Measurements from ENCODE around the gene SPG21. TPM values are rescaled to one million over a fixed set of nuclear protein-coding genes. Genes with fewer than 3 reads are reported as not detected.
A peak's percentile ranks its signal among the peaks of the same experiment; 100 is the strongest.

The SPG21 gene
- total RNA-seq, 4 donors from 2014 or later, result 83.5 to 96.7 (median 90.8) TPM

GRCh38 chr15:64926661-64927060 lies 63.1 kb downstream of the SPG21 start:
- peaks cover 0 to 10% (median 9%) of the 10 kb centered on the region in 4 donors for H3K4me1 ChIP-seq
- H3K9me3 ChIP-seq, result no peaks in the 10 kb centered on the region
- no peak overlapping the region for H3K4me3 ChIP-seq
- TF ChIP-seq EP300 (IDR thresholded peaks at IDR 0.05), result no peak
- no peak for TF ChIP-seq CTCF (IDR thresholded peaks at IDR 0.05)
- TF ChIP-seq POLR2A (IDR thresholded peaks at IDR 0.05; ENCODE audit: low read depth), result no peak
- TF ChIP-seq POLR2AphosphoS5 (IDR thresholded peaks at IDR 0.05), result no peak
- H3K27me3 ChIP-seq, result no peaks in the 10 kb centered on the region
- peaks cover 0 to 39% (median 8%) of the 10 kb centered on the region in 4 donors for H3K36me3 ChIP-seq
- intact Hi-C loops (cut with DNase I), result no loop called here
- WGBS, result 95% methylated on average over 4 of the region's 8 CpGs
- no peak for DNase-seq (ENCODE audit: extremely low spot score)
- no peak overlapping the region for H3K27ac ChIP-seq (replicated peaks in 1 of 4)

- no peak overlapping the region for H3K4me3 ChIP-seq
- H3K27ac ChIP-seq (replicated peaks in 1 of 4), result no peak overlapping the region
- H3K4me1 ChIP-seq, result peaks cover 0 to 14% (median 11%) of the 10 kb centered on the region in 4 donors
- intact Hi-C loops (cut with DNase I), result no loop called here
- no peaks in the 10 kb centered on the region for H3K9me3 ChIP-seq
- H3K36me3 ChIP-seq, result peaks cover 0 to 28% (median 6%) of the 10 kb centered on the region in 4 donors
- TF ChIP-seq EP300 (IDR thresholded peaks at IDR 0.05) (no peak), POLR2AphosphoS5 (IDR thresholded peaks at IDR 0.05) (no peak), POLR2A (IDR thresholded peaks at IDR 0.05; ENCODE audit: low read depth) (no peak), CTCF (IDR thresholded peaks at IDR 0.05) (no peak)
- WGBS, result 92% methylated on average over 12 of the region's 13 CpGs
- H3K27me3 ChIP-seq, result no peaks in the 10 kb centered on the region
- no peak for DNase-seq (ENCODE audit: extremely low spot score)
Observed at GRCh38 chr15:64925335-64926330, 64.1 kb downstream of the SPG21 start.

- no peaks in the 10 kb centered on the region for H3K27me3 ChIP-seq
- H3K9me3 ChIP-seq, result no peaks in the 10 kb centered on the region
- TF ChIP-seq EP300 (IDR thresholded peaks at IDR 0.05), result no peak
- no peak for TF ChIP-seq CTCF (IDR thresholded peaks at IDR 0.05)
- TF ChIP-seq POLR2AphosphoS5 (IDR thresholded peaks at IDR 0.05), result no peak
- no peak for TF ChIP-seq POLR2A (IDR thresholded peaks at IDR 0.05; ENCODE audit: low read depth)
- intact Hi-C loops (cut with DNase I), result no loop called here
- DNase-seq (ENCODE audit: extremely low spot score), result no peak
- WGBS, result 88% methylated on average over 2 of the region's 2 CpGs
- H3K36me3 ChIP-seq, result peaks cover 0 to 18% (median 6%) of the 10 kb centered on the region in 4 donors
- H3K4me1 ChIP-seq, result peaks cover 0 to 14% (median 11%) of the 10 kb centered on the region in 4 donors
- no peak overlapping the region for H3K27ac ChIP-seq (replicated peaks in 1 of 4)
- no peak overlapping the region for H3K4me3 ChIP-seq
Observed at GRCh38 chr15:64923546-64923945, 66.2 kb downstream of the SPG21 start.

GRCh38 chr15:64921711-64922110 lies 68.0 kb downstream of the SPG21 start:
- Histone ChIP-seq H3K27me3 (no peaks in the 10 kb centered on the region), H3K9me3 (no peaks in the 10 kb centered on the region), H3K4me3 (no peak overlapping the region), H3K36me3 (peaks cover 0 to 17% (median 6%) of the 10 kb centered on the region in 4 donors), H3K27ac (replicated peaks in 1 of 4) (peak overlapping the region in 2 of 4 donors; percentile 48 to 49), H3K4me1 (peaks cover 0 to 14% (median 11%) of the 10 kb centered on the region in 4 donors)
- intact Hi-C loops (cut with DNase I), result no loop called here
- WGBS, result 78% methylated on average over 6 of the region's 6 CpGs
- no peak for DNase-seq (ENCODE audit: extremely low spot score)
- TF ChIP-seq CTCF (IDR thresholded peaks at IDR 0.05), result no peak
- TF ChIP-seq POLR2AphosphoS5 (IDR thresholded peaks at IDR 0.05), result no peak
- no peak for TF ChIP-seq POLR2A (IDR thresholded peaks at IDR 0.05; ENCODE audit: low read depth)
